GM21786 (cell line): Measurements from ENCODE around the gene TPP1.

Experiments used
- ATAC-seq: cut with Tn5 transposase; IDR thresholded peaks from one replicate; pipeline ENCODE4 v1.9.1; 2021; ENCODE audit not compliant: unreplicated experiment

TPP1 gene

DNA sequence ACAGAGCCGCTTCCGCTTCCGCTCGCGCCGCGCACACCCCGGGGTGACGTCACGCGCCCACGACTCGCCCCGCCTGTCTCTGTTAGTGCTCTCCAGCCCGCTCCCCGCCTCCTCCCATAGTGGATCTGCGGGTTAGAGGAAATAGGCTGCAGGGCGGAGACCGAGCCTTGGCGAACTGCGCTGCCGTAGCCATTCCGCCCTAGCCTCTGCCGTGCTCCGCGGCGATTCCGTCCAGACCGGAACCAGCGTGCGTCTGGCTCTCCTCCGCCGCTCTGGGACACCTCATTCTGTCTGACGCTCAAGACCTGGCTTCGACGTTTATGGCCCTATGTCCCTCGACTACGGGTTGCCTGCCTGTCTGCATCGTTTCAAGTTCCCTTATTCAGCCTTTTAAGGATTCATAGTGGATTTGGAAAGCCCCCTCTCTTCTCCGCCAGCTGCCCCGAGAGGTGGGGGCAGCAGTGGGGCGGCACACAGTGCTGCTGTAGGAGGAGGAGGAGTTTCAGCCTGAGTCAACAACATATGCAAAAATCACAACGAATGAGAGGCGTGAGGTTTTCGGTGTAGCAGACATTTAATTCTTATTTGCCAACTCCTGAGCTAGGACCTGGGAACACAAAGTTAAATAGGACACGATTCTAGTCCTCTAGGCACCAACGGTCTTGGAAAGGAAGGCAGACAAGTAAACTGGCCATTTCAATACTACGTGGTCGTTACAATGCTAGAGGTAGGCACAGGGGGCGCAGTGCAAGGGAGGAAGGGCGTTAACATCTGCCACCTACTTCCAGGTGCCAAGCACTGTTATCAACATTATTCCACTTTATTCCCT, 6.8 kb downstream of the TPP1 start, which contains the start of gene TAF10:
TAF10 (minus strand) TSS at position 4 of the 829 bp plus-strand sequence. CDS start 27 bp downstream, outside the sequence.
- ATAC-seq = peak; percentile 91

DNA sequence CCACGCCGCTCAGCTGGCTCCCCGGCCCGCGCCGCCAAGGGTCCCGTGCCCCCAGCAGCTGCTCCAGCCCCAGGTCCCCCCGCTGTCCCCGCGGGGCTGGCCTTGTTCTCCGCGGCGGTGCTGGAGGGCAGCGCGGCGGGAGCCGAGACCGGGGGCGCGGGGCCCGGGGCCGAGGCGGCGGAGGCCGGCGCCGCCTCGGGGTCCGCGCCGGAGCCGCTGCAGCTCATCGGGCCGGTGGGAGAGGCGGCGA, 7.3 kb downstream of the TPP1 start:
- ATAC-seq = no peak

DNA sequence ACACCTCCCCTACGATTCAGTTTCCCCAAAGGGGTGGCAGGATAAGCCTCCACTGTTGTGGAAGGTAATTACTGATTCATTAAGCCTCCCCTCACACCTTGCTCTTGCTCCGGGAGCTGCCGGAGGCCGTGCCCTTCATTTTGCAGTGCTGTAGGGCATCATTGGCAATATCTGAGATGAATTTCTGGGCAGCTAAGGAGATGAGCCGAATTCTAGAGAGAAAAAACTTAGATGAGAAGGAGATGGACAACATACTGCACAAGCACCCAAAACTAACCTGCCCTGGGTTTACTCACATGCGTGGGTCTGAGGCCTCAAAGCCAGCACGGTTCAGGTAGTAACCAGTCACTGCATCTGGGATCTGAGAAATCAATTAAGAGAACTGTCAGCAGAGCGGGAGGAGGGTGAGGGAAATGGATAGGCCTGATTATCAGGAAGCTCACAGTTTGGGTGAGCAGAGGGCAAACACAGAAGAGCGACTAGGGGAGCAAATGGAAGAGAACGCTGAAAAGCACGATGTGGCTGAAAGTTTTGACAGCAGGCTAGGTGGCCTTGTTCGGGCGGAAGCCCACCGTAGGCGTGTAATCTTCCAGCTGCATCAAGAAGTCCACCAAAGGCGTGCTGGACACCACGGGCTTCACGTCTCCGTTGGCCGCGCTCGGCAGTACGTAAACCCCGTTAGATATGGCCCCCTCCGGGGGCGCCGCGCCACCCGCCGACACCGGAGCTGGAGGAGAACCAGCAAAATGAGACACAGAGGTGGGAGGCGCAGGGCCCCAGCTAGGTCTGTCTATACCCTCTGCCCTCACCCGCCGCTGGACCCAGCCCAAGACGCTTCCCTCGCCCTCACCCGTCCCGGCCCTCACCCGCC, 7.9 kb downstream of the TPP1 start:
- ATAC-seq = no peak

DNA sequence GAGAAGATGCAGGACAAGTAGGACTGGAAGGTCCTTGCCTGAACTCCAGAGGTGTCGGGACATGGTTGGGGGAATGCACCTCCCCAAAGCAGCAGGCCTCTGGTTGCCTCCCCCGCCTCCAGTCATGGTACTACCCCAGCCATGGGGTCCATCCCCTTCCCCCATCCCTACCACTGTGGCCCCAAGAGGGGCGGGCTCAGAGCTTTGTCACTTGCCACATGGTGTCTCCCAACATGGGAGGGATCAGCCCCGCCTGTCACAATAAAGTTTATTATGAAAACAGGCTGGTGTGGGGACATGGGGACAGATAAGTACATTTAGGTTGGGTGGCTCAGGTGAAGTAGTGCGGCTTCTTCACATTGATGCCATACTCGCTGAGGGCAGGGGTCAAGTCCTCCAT, 8.6 kb downstream of the TPP1 start:
- no peak for ATAC-seq

DNA sequence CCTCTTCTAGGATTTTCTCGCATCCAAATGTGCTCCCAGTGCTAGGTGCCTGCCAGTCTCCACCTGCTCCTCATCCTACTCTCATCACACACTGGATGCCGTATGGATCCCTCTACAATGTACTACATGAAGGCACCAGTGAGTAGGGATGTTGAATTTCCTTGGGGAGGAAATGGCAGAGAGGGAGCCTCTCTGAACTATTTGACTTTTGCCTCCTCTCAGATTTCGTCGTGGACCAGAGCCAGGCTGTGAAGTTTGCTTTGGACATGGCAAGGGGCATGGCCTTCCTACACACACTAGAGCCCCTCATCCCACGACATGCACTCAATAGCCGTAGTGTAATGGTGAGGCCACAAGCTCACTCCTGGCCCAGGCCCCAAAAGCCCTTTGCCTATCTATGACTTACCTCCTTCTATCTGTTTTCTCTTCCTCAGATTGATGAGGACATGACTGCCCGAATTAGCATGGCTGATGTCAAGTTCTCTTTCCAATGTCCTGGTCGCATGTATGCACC, 9.7 kb downstream of the TPP1 start:
- no peak for ATAC-seq

DNA sequence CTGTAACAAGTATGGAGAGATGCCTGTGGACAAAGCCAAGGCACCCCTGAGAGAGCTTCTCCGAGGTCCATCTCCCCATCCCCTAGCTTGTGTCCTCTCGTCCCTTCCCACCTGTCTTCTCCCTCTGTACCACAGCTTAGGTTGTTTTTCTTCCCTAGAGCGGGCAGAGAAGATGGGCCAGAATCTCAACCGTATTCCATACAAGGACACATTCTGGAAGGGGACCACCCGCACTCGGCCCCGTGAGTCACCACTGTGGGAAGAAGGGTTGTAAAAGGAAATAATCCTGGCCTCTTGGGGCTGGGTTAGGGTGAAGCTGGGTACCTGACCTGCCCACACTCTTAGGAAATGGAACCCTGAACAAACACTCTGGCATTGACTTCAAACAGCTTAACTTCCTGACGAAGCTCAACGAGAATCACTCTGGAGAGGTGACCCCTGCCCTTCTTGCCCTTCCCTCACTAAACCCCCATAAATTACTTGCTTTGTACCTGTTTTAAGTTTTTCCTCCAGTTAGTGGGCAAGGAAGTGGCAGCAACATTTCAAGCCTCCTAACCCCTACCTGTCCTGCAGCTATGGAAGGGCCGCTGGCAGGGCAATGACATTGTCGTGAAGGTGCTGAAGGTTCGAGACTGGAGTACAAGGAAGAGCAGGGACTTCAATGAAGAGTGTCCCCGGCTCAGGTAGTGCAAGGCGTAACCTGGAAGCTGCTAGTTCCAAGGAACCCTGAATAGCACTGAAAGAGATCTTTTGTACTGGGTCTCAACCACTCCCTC, 10.3 kb downstream of the TPP1 start:
- no peak for ATAC-seq

DNA sequence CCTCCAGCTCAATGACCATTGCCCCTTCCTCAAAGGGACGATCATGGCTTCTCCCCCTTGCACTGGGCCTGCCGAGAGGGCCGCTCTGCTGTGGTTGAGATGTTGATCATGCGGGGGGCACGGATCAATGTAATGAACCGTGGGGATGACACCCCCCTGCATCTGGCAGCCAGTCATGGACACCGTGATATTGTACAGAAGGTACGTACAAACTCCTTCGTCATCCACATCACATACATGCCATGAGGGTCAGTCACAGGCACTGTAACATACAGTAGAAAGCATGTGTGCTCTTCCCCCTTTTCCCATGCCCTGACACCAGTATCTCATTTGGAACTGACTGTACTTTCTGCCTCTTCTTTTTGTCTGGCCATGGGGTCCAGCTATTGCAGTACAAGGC, 11.2 kb downstream of the TPP1 start:
- ATAC-seq = no peak

DNA sequence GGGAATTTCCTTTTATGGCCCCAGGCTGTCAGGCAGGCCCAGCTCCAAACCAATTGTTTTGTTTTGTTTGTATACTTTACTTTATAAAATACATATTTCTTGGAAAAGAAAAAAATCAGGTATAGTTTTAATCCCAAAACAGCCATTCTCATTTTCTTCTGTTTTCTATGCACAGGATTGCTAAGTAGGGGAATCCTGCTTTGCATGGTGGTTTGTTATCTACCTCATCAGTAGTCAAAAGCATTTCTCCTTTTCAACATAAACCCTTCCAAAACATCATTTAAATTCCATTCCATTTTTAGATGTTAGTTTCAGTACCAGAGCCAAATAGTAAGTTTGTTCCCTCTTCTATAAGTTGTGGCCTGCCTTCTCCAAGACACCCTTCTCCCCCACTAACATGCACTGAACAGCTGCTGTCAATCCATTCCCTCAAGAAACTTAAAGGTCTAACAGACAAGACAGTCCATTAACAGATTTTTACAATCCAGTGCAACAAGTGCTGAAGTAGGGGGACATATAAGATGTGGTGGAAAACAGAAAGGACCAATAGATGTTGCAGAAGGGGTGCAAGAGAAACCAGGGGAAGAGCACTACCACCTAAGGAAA, 11.9 kb downstream of the TPP1 start:
- no peak for ATAC-seq

DNA sequence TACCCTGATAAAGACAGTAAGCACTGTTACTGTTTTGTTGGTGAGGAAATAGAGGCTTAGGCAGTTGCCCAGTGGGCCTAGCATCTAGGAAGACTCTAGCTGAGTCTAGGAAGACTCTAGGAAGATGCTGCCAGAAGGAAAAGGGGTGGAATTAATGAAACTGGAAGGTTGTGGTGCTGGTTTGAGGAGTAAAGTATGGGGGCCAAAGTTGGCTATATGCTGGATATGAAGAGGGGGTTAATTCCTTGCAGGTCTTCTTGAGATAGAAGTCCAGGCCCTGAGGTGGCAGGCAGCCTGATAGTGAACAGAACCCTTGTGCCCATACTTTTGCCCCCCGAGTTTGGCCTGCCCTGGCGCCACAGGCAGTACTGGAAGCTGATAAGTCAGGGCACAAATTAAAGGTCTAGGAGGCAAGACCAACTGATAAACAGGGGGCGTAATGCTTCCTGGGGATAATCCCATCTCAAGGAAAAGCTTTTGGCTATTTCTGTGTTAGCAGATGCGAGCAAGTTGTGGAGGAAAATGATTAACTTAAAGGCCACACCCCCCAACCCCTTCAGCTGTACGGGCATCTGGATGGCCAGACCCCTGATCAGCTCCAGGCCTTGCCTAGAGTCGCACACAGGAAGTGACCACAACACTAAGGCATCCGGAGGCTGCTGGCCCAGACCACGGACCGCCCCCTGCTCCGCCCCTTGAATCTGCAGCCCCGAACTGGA, 12.6 kb downstream of the TPP1 start:
- ATAC-seq = peak; percentile 54

DNA sequence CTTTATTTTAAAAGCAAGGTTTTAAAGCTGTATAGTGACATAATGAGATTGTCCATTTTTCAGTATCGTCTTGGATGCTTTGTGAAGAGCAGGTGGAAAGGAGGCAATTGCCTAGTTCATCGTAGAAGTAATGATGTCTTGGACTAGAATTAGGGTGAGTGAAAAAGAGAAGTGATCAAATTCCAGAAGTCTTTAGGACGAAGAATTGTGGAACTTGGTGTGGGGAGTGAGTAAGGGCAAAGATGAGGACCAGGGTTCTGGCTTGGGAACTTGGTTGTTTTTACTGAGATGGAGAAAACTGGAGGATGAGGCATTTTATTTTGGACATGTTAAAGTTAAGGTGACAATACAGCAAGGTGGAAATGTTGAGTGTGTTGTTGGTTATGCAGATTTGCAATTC, 14.4 kb downstream of the TPP1 start:
- no peak for ATAC-seq

DNA sequence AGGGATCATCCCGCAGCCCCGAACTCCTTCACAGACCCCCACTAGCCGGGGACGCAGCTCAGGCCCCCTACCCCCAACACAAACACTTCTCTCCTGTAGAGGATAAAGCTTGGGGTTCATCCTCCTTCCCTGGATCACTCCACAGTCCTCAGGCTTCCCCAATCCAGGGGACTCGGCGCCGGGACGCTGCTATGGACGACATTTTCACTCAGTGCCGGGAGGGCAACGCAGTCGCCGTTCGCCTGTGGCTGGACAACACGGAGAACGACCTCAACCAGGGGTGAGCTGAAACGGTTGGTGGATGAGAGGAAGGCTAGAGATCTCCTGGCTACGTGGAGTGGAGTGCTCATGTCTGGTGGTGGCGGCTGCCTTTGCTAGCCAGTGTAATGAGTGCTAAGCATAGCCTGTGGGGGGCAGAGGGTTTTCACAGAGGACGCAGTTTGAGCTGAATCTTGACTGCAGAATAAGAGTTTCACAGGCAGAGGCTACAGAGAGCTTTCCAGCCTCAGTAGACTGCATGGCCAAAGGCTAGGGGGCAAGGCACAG, 15.1 kb downstream of the TPP1 start:
- ATAC-seq = peak; percentile 38

DNA sequence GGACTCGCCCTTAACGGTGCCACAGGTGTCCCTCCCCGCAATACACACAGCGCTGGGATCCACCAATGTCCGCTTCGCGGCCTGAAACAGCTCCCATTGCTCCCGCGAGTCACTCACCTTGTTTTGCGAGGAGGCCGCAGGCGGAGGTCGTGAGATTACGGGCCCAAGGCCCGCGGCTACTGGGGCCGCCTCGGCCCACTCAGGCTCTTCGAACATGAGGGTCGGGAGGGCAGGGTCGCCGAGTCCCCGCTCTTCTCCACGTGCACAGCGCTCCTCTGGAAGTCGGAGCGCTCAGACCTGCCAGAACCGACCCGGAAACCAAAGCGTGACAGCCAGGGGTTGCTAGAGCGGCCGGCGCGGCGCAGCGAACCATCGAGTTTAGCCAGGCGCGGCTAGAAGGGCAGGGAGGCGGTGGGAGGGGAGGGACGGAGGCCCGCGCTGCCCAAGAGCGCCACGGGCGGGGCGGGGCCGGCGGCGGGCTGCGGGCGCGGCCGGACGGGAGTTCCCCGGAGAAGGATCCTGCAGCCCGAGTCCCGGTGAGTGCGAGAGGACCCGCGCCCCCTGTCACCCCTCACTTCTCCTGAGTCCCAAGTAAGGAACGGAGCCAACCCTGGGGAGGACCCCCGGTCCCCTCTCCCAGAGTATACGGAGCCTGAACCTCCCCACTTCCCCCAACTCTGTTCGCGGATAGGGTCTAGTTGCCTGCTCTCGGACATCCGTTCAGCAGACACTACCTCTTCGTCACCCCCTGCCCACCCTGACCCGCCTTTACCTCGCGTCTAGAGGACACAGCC, 15.7 kb downstream of the TPP1 start, which contains the start of the genes ILK and RRP8:
ILK (plus strand) TSS at position 488 of the 794 bp plus-strand sequence. CDS start 498 bp downstream, outside the sequence.
RRP8 (minus strand) TSS at position 330 of the 794 bp plus-strand sequence; CDS start at position 216, 114 bp downstream.
- ATAC-seq = peak; percentile 58

DNA sequence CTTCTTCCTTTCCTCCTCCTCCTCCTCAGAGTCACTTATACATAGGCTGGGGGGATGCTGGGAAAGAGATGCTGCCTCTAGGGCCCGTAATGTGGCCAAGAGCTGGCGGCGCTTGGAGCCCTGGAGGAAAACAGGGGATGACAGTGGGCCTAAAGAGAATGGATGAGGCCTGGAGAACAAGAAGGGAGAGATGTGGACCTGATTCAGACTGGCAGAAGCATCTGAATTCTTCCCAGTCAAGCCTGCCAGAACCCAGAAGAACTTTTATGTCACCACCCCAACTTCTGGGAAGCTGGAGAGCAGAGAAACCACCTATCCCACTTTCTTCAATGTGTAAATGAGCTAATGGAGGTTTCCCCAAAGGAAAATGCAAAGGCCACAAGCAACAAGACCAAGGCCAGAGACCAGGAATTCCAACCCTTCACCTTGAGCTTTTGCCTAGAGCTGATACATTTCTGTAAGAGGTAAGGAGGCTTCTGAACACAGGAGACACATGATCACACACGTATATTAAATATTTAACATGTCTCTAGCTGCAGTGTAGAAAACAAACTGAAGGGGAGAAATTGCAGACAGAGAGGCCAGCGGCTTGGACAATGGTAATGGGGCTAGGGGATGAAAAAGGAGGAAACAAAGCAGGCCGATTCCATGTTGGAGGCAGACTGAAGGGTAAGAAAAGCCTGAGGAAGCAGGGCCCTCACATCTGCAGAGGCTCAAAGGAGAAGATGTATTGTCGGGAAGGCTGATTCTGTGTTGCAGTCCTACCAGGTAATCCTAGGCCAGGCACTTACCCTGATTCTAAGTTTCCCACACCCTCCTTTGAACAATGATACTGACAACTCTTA, 16.9 kb downstream of the TPP1 start:
- ATAC-seq = no peak

DNA sequence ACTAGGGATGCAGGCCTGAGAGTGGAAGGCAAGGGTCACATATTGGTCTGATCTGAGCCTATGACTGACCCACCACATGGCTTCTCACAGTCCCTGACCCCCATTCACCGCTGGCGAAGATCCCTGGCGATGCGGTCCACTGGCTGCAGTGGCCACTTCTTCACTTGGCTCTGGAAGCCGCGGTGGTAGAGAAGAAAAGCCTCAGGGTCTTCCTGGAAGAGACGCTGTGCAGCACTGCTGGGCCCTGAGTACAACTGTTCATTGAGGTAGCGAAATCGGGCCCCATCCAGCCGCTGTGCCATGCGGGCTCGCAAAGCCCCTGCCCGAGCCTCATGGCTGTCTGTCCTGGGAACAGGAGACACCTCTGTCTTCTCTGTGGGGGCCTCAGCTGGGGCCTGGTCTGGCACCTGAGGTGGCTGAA, 18.2 kb downstream of the TPP1 start:
- ATAC-seq = no peak

DNA sequence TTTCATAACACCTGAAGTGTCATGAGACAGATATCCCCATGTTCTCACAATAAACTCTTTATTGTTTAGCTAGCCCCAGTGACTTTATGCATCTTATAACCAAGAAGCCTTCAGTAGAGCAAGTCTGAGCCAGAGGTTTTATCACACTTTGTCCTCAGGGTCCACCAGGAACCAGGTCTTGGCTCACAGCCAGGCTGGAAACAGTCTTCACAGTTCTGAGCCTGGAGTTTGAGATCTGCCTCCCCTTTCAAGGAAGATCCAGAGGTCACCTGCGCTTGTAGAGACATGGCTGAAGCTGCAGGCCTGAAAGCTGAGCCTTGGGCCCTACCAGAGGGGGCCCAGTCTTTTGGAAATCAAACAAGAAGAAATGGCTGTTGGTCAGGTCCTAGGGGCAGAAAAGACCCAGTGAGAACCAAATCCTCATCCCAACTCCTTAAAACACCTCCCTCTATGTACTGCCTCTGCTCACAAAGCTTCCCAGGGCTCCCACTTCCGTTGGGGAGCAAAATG, 19.3 kb downstream of the TPP1 start:
- ATAC-seq = no peak

DNA sequence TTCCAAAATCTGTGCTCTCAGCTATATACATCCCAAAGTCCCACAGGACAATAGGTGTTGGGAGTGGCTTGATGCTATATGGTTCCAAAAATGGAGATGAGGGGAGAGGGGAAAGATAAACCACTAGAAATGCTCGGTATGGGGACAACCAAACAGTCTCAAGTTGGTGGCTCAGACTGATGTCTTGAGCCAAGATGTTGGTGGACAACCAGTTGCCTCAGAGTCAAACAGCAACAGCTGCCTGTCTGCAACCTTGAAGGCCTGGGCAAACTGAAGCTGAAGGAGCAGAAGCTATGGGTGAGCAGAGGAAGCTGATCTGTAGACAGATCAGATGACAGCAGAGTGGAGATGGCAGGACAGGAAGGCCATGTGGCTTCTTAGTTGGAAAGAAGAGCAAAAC, 19.8 kb downstream of the TPP1 start:
- no peak for ATAC-seq

DNA sequence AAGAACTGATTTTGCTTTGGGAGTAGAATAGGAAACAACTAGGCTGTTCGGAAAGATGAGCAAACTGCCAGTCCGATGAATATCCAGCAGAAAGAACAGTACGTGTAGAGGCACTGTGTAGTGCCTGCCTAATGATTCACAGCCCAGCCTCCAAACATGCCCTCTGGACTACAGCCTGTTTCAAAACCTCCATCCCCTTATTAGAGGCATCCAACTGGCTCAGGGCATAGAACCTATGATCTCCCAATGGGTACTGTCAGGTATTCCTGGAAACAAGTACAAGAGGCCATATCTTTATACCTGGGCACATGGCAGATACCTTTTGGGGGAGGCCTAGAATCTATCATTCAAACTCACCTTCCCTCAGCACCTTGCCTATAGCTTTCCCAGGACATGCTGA, 20.7 kb downstream of the TPP1 start:
- ATAC-seq = no peak
